Adrenal gland (tissue), 12 donors: ENCODE data around the gene POLR1E. TPM values are rescaled to one million over a fixed set of nuclear protein-coding genes. Genes with fewer than 3 reads are reported as not detected.

Experiments used
- DNase-seq, 7 donors: peaks; one replicate each; pipeline ENCODE4 v3.0.0-alpha.2; 2019 to 2020
- H3K27ac ChIP-seq, 5 donors: fragments of 200-600 bp; sonication (generic) in 4 of 5; 1 replicate in 3 of 5; 2 replicates in 2 of 5; pipeline versions ENCODE4 v1.5.1 to v1.8.0; 2016 to 2020; ENCODE audit warnings: mild to moderate bottlenecking in 1 of 5
- H3K27me3 ChIP-seq: fragments of 200-600 bp; 2 replicates; pipeline ENCODE4 v1.8.0; 2021
- H3K36me3 ChIP-seq, 2 donors: fragments of 200-600 bp; replicated peaks in 1 of 2; 1 replicate in 1 of 2; 2 replicates in 1 of 2; pipeline versions ENCODE4 v1.5.1 to v1.8.0; 2018 to 2022
- H3K4me1 ChIP-seq, 2 donors: fragments of 200-600 bp; replicated peaks in 1 of 2; 1 replicate in 1 of 2; 2 replicates in 1 of 2; pipeline versions ENCODE4 v1.5.1 to v1.8.0; 2018 to 2021
- H3K4me3 ChIP-seq, 4 donors: fragments of 200-600 bp; sonication (generic) in 3 of 4; one replicate each; pipeline ENCODE4 v1.5.1; 2016 to 2018
- H3K9me3 ChIP-seq, 3 donors: fragments of 200-600 bp; sonication (generic) in 1 of 3; replicated peaks in 1 of 3; 1 replicate in 2 of 3; 2 replicates in 1 of 3; pipeline versions ENCODE4 v1.5.1 to v1.8.0; 2016 to 2021
- POLR2A ChIP-seq, 2 donors: fragments of 450-650 bp; IDR thresholded peaks; one replicate each; pipeline ENCODE4 v1.6.1; 2017; ENCODE audit warnings: antibody characterized with exemption in 2 of 2, mild to moderate bottlenecking in 2 of 2, moderate library complexity in 1 of 2
- WGBS, 4 donors: extraction: QIAGEN DNeasy Blood & Tissue Kit in 2 of 4; methylation state at CpG; one replicate each; pipeline versions ENCODE4 v1.1.5 to v1.1.7; 2013 to 2017; 5-methylcytosine and 5-hydroxymethylcytosine counted together
- intact Hi-C, 2 donors: fragments of 100-400 bp; cut with DNase I; formaldehyde crosslinking; loops; one replicate each; pipeline versions ENCODE4 v1.14.1 to v1.15.0; 2022 to 2023
- polyA plus RNA-seq, 3 donors: library from polyadenylated mRNA; stranded (reverse); fragments of 200-250 nt in 2 of 3; fragments of 350-450 nt in 1 of 3; fragmentation: Illumina TruSeq in 1 of 3; extraction: RNeasy Lipid Tissue Mini Kit (QIAGEN cat#74804) in 1 of 3; gene quantifications; one replicate each; pipeline ENCODE4 v1.2.3, GENCODE V29; 2013 to 2014
- total RNA-seq, 9 donors: library from RNA; depleted of rRNA in 4 of 9; stranded (reverse); fragments of >200 nt in 4 of 9; fragments of 120-200 nt in 1 of 9; fragmentation: NEBNext Ultra II Directional in 1 of 9; extraction: Animal tissue kit (Norgen Biotek cat#: 25700) in 1 of 9; gene quantifications; one replicate each; pipeline versions ENCODE4 v1.1.0 to v1.2.4, GENCODE V29; 2013 to 2023
- TF ChIP-seq, protein P1 (sequence below), 6 experiments: fragments of 450-650 bp in 4 of 6; fragments of 200-600 bp in 2 of 6; sonication (generic) in 1 of 6; IDR thresholded peaks; 1 replicate in 5 of 6; 2 replicates in 1 of 6; pipeline versions ENCODE4 v1.5.1 to v1.8.0; 2016 to 2021; ENCODE audit warnings: antibody characterized with exemption in 6 of 6, mild to moderate bottlenecking in 2 of 6, moderate library complexity in 1 of 6
- donor health status: healthy with polysubstance abuse.
- donor health status: Bipolar disorder and iron deficiency.
- donor health status: DM: yes; HTN: yes; CAD: no.
- donor health status: DM: no; HTN: no; CAD: no.
- donor health status: DM: no; HTN: no; CAD: no.
- donor health status: DM: yes; HTN: yes; CAD: no.

Gene POLR1E
- total and polyA plus RNA-seq, 12 donors: 12.6 to 113 (median 20.9) TPM

DNA sequence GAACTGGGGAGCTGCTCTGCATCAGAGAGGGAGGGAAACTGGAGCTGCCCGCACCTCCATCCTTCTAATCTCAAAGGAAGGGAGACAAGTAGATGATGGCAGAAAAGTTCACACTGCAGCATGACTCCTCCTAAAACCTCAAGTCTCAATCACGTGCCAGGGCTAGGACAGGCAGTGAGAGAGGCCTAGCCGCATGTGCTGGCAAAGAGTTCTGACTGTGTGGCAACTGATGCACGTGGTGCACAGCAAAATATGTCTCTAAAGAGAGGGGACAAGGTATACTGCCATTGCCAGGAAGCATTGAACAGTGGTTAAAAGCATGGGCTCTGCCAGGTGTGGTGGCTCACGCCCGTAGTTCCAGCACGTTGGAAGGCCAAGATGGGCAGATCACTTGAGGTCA, 52.4 kb downstream of the POLR1E start:
- Histone ChIP-seq H3K27me3 (no peaks in the 10 kb centered on the region), H3K4me1 (peaks cover 5 to 7% of the 10 kb centered on the region in 2 donors), H3K27ac (no peak overlapping the region), H3K36me3 (peaks cover 0 to 45% of the 10 kb centered on the region in 2 donors), H3K4me3 (no peak overlapping the region), H3K9me3 (no peaks in the 10 kb centered on the region)
- no peak for DNase-seq
- TF ChIP-seq, protein P1, sequence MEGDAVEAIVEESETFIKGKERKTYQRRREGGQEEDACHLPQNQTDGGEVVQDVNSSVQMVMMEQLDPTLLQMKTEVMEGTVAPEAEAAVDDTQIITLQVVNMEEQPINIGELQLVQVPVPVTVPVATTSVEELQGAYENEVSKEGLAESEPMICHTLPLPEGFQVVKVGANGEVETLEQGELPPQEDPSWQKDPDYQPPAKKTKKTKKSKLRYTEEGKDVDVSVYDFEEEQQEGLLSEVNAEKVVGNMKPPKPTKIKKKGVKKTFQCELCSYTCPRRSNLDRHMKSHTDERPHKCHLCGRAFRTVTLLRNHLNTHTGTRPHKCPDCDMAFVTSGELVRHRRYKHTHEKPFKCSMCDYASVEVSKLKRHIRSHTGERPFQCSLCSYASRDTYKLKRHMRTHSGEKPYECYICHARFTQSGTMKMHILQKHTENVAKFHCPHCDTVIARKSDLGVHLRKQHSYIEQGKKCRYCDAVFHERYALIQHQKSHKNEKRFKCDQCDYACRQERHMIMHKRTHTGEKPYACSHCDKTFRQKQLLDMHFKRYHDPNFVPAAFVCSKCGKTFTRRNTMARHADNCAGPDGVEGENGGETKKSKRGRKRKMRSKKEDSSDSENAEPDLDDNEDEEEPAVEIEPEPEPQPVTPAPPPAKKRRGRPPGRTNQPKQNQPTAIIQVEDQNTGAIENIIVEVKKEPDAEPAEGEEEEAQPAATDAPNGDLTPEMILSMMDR (IDR thresholded peaks at IDR 0.05): no peak
- no peak for TF ChIP-seq POLR2A (IDR thresholded peaks at IDR 0.05)
- 89 to 97% (median 95%) methylated on average over 5 to 7 of the region's 7 CpGs for WGBS, 4 donors
- intact Hi-C loops: loop anchor here in 1 of 2 donors (10.0 kb wide), 1 partner anchor 63 kb away; no protein-coding TSS in a partner anchor

DNA sequence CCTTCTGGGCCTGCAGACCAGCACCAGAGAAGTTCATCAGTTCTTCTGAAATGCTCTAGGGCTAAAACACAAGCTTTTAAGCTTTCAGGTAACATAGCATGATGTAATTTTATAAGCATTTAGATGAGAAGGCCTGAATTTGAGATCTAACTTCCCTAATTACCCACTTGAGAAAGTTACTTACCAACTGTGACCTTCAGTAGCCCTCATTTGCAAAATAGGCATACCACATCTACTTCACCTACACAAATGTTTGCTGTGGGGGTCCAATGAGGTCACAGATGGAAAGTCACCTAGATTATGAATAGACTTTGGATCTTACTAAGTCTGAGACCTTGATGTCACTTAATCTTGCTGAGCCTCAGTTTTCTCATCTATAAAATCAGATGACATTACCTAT, 53.9 kb downstream of the POLR1E start:
- Histone ChIP-seq H3K4me1 (peaks cover 9 to 16% of the 10 kb centered on the region in 2 donors), H3K27ac (no peak overlapping the region), H3K36me3 (peaks cover 0 to 45% of the 10 kb centered on the region in 2 donors), H3K27me3 (no peaks in the 10 kb centered on the region), H3K9me3 (no peaks in the 10 kb centered on the region), H3K4me3 (no peak overlapping the region)
- TF ChIP-seq, protein P1 (IDR thresholded peaks at IDR 0.05): no peak
- no peak for TF ChIP-seq POLR2A (IDR thresholded peaks at IDR 0.05)
- intact Hi-C loops: loop anchor here in 1 of 2 donors (10.0 kb wide), 1 partner anchor 65 kb away; no protein-coding TSS in a partner anchor
- DNase-seq: no peak

- WGBS, 4 donors: 70 to 94% (median 84%) methylated on average over 3 of the region's 3 CpGs
- peaks cover 9 to 16% of the 10 kb centered on the region in 2 donors for H3K4me1 ChIP-seq
- intact Hi-C loops: no loop called here
- TF ChIP-seq, protein P1 (IDR thresholded peaks at IDR 0.05): no peak
- TF ChIP-seq POLR2A (IDR thresholded peaks at IDR 0.05): no peak
- no peak overlapping the region for H3K27ac ChIP-seq
- no peaks in the 10 kb centered on the region for H3K9me3 ChIP-seq
- DNase-seq: peak in 2 of 7 donors; percentile 26 to 36
- no peak overlapping the region for H3K4me3 ChIP-seq
- no peaks in the 10 kb centered on the region for H3K27me3 ChIP-seq
- H3K36me3 ChIP-seq: peaks cover 0 to 43% of the 10 kb centered on the region in 2 donors
Observed at GRCh38 chr9:37540634-37541033, 54.9 kb downstream of the POLR1E start.

GRCh38 chr9:37541465-37541864, 55.7 kb downstream of the POLR1E start:
- Histone ChIP-seq H3K4me3 (no peak overlapping the region), H3K36me3 (peaks cover 0 to 35% of the 10 kb centered on the region in 2 donors), H3K4me1 (peaks cover 9 to 16% of the 10 kb centered on the region in 2 donors), H3K27ac (no peak overlapping the region), H3K9me3 (no peaks in the 10 kb centered on the region), H3K27me3 (no peaks in the 10 kb centered on the region)
- intact Hi-C loops: no loop called here
- 96 to 100% (median 98%) methylated on average over 6 to 8 of the region's 8 CpGs for WGBS, 4 donors
- TF ChIP-seq, protein P1 (IDR thresholded peaks at IDR 0.05): no peak
- TF ChIP-seq POLR2A (IDR thresholded peaks at IDR 0.05): no peak
- no peak for DNase-seq
